ENCODE data around the gene OLFML2A. TPM values are rescaled to one million over a fixed set of nuclear protein-coding genes. Genes with fewer than 3 reads are reported as not detected.

The OLFML2A gene
- total and polyA plus RNA-seq, 2 of the 4 experiments (the other 2 are of a cell fraction): 2.0 to 5.9 TPM

GRCh38 chr9:124852829-124853531 is 76.0 kb downstream of the OLFML2A start, which contains the start of gene WDR38 (continued):
- TF ChIP-seq ELK1 (IDR thresholded peaks at IDR 0.05; ENCODE audit: borderline replicate concordance, low read depth, low read length) (no peak), CEBPB (IDR thresholded peaks at IDR 0.05; ENCODE audit: low read depth, low read length) (no peak), FOS (IDR thresholded peaks at IDR 0.05; ENCODE audit: low read depth, low read length) (no peak)
